GM12878 (cell line): ENCODE results near the gene OXT. TPM values are rescaled to one million over a fixed set of nuclear protein-coding genes. Genes with fewer than 3 reads are reported as not detected.
"Not testable (repeated sequence)": the region's sequence is repeated elsewhere in the genome, so short reads cannot be mapped to it uniquely, and the experiment has no call there.

Experiments used
- ATAC-seq: fragments of 200-7000 bp; cut with Tn5 transposase; 3 replicates; pipeline ENCODE4 v1.9.1; 2020; ENCODE audit warnings: mild to moderate bottlenecking, moderate library complexity
- BruUV-seq: library from RNA; stranded (reverse); fragments of 400-500 nt; replicated peaks from 2 replicates; lab custom pipeline; 2021; lab: Mats Ljungman, UMichigan
- CTCF ChIA-PET: fragments of 300-600 bp; sonication (Branson Sonifier 250); formaldehyde crosslinking; extraction: SDS; loops from one replicate; lab custom pipeline; 2021; ENCODE audit warnings: inconsistent platforms; lab: Yijun Ruan, JAX
- POLR2A ChIA-PET: fragments of 350-600 bp; formaldehyde crosslinking; extraction: SDS; loops from one replicate; lab custom pipeline; 2021; ENCODE audit warnings: inconsistent platforms; lab: Charles Lee
- RAD21 ChIA-PET: fragments of 300-600 bp; sonication (Branson Sonifier 250); formaldehyde crosslinking; loops from one replicate; lab custom pipeline; 2023; ENCODE audit warnings: antibody characterized with exemption; ENCODE audit not compliant: unreplicated experiment; lab: Charles Lee
- SMC1A ChIA-PET: fragments of 300-600 bp; sonication (Branson Sonifier 250); formaldehyde crosslinking; loops from one replicate; lab custom pipeline; 2023; ENCODE audit not compliant: unreplicated experiment, uncharacterized antibody; lab: Charles Lee
- DNase-seq: peaks from one replicate; pipeline ENCODE4 v3.0.0-alpha.2; 2011; ENCODE audit warnings: low read depth, low spot score
- FAIRE-seq: peaks from 3 replicates; lab custom pipeline; 2011; peaks lifted over from hg19 to GRCh38; lab: Jason Lieb, UNC
- H2AFZ ChIP-seq: 2 replicates; pipeline ENCODE4 v1.6.0; 2011; ENCODE audit warnings: low read depth, low read length, control low read depth; ENCODE audit not compliant: control insufficient read depth
- H3K27ac ChIP-seq: 2 replicates; pipeline ENCODE4 v1.5.1; 2011; ENCODE audit warnings: control low read depth; ENCODE audit not compliant: control insufficient read depth, insufficient read depth
- H3K27me3 ChIP-seq, 2 experiments: replicated peaks in 1 of 2; 2 replicates each; pipeline versions ENCODE4 v1.6.0 to v1.6.1; 2011; ENCODE audit warnings: low read length in 1 of 2; ENCODE audit not compliant: control insufficient read depth in 2 of 2, insufficient read depth in 2 of 2
- H3K36me3 ChIP-seq, 2 experiments: 2 replicates each; pipeline ENCODE4 v1.5.1; 2011; ENCODE audit warnings: low read length in 1 of 2; ENCODE audit not compliant: control insufficient read depth in 2 of 2, insufficient read depth in 2 of 2
- H3K4me1 ChIP-seq: 2 replicates; pipeline ENCODE4 v1.6.1; 2011; ENCODE audit warnings: mild to moderate bottlenecking, low read length, moderate library complexity, mixed read lengths; ENCODE audit not compliant: control insufficient read depth, insufficient read depth
- H3K4me2 ChIP-seq: 2 replicates; pipeline ENCODE4 v1.6.0; 2011; ENCODE audit warnings: control low read depth; ENCODE audit not compliant: control insufficient read depth, insufficient read depth
- H3K4me3 ChIP-seq: fragments of 200-600 bp; sonication (generic); 2 replicates; pipeline ENCODE4 v1.5.1; 2016
- H3K79me2 ChIP-seq: 2 replicates; pipeline ENCODE4 v1.6.0; 2011; ENCODE audit warnings: low read length; ENCODE audit not compliant: control insufficient read depth, insufficient read depth
- H3K9ac ChIP-seq: 2 replicates; pipeline ENCODE4 v1.8.0; 2011; ENCODE audit warnings: low read length, control low read depth, mixed read lengths; ENCODE audit not compliant: control insufficient read depth, insufficient read depth
- H3K9me3 ChIP-seq: replicated peaks from 3 replicates; pipeline ENCODE4 v1.5.1; 2011; ENCODE audit warnings: mild to moderate bottlenecking, low read length; ENCODE audit not compliant: control insufficient read depth, insufficient read depth
- H4K20me1 ChIP-seq: 2 replicates; pipeline ENCODE4 v1.6.0; 2011; ENCODE audit not compliant: control insufficient read depth, insufficient read depth
- CBX5 ChIP-seq: sonication (generic); IDR thresholded peaks from 2 replicates; pipeline ENCODE4 v1.6.1; 2016; ENCODE audit warnings: low read depth, moderate library complexity, mild to moderate bottlenecking, inconsistent platforms
- LARP7 ChIP-seq: fragments of 450-650 bp; IDR thresholded peaks from 2 replicates; pipeline ENCODE4 v1.6.1; 2017; ENCODE audit warnings: mild to moderate bottlenecking
- NR2F1 ChIP-seq: fragments of 450-650 bp; conservative IDR thresholded peaks from 2 replicates; pipeline ENCODE4 v1.6.1; 2017; ENCODE audit warnings: mild to moderate bottlenecking
- RAD21 ChIP-seq: IDR thresholded peaks from 2 replicates; pipeline ENCODE4 v1.6.1; 2011; ENCODE audit warnings: mild to moderate bottlenecking, low read depth, low read length, moderate library complexity; ENCODE audit not compliant: insufficient read depth
- YY1 ChIP-seq: IDR thresholded peaks from 2 replicates; pipeline ENCODE4 v1.6.1; 2011; ENCODE audit warnings: low read depth, mild to moderate bottlenecking, low read length
- WGBS: methylation state at CpG from one replicate; pipeline ENCODE4 v1.1.6; 2016; ENCODE audit warnings: low lambda C conversion rate; ENCODE audit not compliant: insufficient replicate concordance, insufficient coverage; ENCODE audit errors: missing lambda C conversion rate; 5-methylcytosine and 5-hydroxymethylcytosine counted together
- in situ Hi-C: fragments of 300-500 bp; cut with MboI; formaldehyde crosslinking; loops from 9 replicates; pipeline ENCODE4 v1.14.3; 2018; ENCODE audit warnings: mixed read lengths
- intact Hi-C: fragments of 100-400 bp; cut with micrococcal nuclease; formaldehyde crosslinking; loops from one replicate; pipeline ENCODE4 v1.14.2; 2022; ENCODE audit not compliant: unreplicated experiment
- polyA plus RNA-seq, 11 experiments: library from polyadenylated mRNA; depleted of rRNA in 4 of 11; unstranded in 6 of 11; stranded (reverse) in 5 of 11; fragments of >200 nt; fragmentation: Nextera tagmentation in 4 of 11; fragmentation: Illumina TruSeq in 1 of 11; extraction: Ambion mirVana in 4 of 11; extraction: Trizol in 1 of 11; gene quantifications; 1 replicate in 1 of 11; 2 replicates in 10 of 11; pipeline versions ENCODE4 v1.2.1 to v1.2.3, GENCODE V29; 2011 to 2016; ENCODE audit warnings: inconsistent platforms in 2 of 11, missing spikeins in 2 of 11, low read depth in 1 of 11
- total RNA-seq, 4 experiments: library from RNA; depleted of rRNA in 3 of 4; stranded (reverse); fragments of >200 nt in 3 of 4; fragmentation: Illumina TruSeq in 1 of 4; extraction: Trizol in 1 of 4; gene quantifications; 2 replicates each; pipeline versions ENCODE4 v1.2.1 to v1.2.3, GENCODE V29; 2013 to 2021

The OXT gene
- total and polyA plus RNA-seq, 10 of the 15 experiments (the other 5 are each of a cell fraction or from before 2014, with no cell fraction given), result not detected

DNA sequence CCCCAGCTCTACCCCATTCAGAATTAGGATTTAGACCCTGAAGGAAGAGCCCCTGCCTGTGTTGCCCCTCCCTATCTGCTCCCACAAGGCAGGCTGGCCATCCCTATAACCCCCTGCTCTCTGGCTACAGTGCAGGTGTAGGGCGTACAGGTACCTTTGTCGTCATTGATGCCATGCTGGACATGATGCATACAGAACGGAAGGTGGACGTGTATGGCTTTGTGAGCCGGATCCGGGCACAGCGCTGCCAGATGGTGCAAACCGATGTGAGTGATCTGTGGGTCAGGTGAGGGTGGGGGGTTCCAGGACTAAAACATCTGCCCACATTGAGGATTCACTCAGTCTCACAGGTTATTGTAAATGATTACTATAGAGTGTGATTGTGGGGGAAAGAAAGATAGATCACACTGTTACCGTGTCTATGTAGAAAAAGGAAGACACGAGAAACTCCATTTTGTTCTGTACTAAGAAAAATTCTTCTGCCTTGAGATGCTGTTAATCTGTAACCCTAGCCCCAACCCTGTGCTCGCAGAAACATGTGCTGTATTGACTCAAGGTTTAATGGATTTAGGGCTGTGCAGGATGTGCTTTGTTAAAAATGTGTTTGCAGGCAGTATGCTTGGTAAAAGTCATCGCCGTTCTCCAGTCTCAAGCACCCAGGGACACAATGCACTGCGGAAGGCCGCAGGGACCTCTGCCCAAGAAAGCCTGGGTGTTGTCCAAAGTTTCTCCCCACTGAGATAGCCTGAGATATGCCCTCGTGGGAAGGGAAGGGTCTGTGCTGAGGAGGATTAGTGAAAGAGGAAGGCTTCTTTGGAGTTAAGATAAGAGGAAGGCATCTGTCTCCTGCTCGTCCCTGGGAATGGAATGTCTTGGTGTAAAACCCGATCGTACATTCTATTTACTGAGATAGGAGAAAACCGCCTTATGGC lies 48.6 kb upstream of the OXT start:
- H3K4me3 ChIP-seq, H3K9ac ChIP-seq, DNase-seq, FAIRE-seq, BruUV-seq, ATAC-seq, in situ Hi-C loops, H4K20me1 ChIP-seq, H3K27ac ChIP-seq, H3K4me1 ChIP-seq, intact Hi-C loops, H3K4me2 ChIP-seq, H2AFZ ChIP-seq, CTCF ChIA-PET, H3K79me2 ChIP-seq, SMC1A ChIA-PET, H3K9me3 ChIP-seq, H3K27me3 ChIP-seq, POLR2A ChIA-PET, RAD21 ChIA-PET: not testable (repeated sequence)
- H3K36me3 ChIP-seq, result peaks cover 13 to 32% of the 10 kb centered on the region in 2 experiments
- WGBS, result 89% methylated on average over 20 of the region's 20 CpGs

DNA sequence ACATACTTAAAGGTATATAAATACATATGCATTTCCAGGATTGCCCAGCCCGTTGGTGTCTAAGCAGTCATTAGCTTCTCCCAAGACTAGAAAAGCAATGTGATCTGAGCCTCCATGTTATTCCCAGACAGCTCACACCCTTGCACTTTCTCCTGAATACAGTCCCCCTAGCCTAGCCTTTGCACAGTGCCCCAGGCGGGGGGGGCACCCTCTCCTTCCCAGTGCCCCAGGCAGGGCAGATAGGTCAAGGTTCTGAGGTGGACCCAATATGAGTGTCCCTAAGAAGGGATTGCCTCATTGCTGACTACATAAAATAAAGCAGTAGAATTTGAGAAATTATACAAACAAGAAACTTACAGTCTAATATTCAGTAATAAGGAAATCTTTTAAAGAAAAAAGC lies 43.4 kb upstream of the OXT start:
- Histone ChIP-seq H3K9me3 (no peaks in the 10 kb centered on the region), H3K9ac (no peak overlapping the region), H4K20me1 (no peaks in the 10 kb centered on the region), H3K4me1 (no peaks in the 10 kb centered on the region), H3K79me2 (no peaks in the 10 kb centered on the region), H2AFZ (no peak overlapping the region), H3K4me2 (no peak overlapping the region), H3K4me3 (no peak overlapping the region), H3K36me3 (peaks cover 6 to 21% of the 10 kb centered on the region in 2 experiments; a peak in 3 of 4 replicates), H3K27ac (no peak overlapping the region), H3K27me3 (no peaks in the 10 kb centered on the region)
- no peak for TF ChIP-seq LARP7
- TF ChIP-seq NR2F1, result no peak
- TF ChIP-seq RAD21, result no peak
- TF ChIP-seq YY1, result no peak
- TF ChIP-seq CBX5, result no peak
- WGBS, result 93% methylated on average over 2 of the region's 2 CpGs
- ATAC-seq (no peak), FAIRE-seq (no peak), DNase-seq (no peak)
- intact Hi-C loops (no loop called here), in situ Hi-C loops (no loop called here)
- ChIA-PET SMC1A (no interaction called here), RAD21 (no interaction called here), CTCF (no interaction called here), POLR2A (no interaction called here)
- BruUV-seq, result no TSS peak
